CD4-positive, alpha-beta T cell (primary cell): ENCODE results near the gene CMIP. TPM values are rescaled to one million over a fixed set of nuclear protein-coding genes. Genes with fewer than 3 reads are reported as not detected.
"Not testable (repeated sequence)": the region's sequence is repeated elsewhere in the genome, so short reads cannot be mapped to it uniquely, and the experiment has no call there.

Experiments used
- ATAC-seq: fragments of 200-7000 bp; cut with Tn5 transposase; one replicate; pipeline ENCODE4 v1.10.0; 2022; ENCODE audit warnings: mild to moderate bottlenecking; ENCODE audit not compliant: poor library complexity
- CTCF ChIA-PET: fragments of 350-600 bp; sonication (Branson Sonifier 250); formaldehyde crosslinking; loops from one replicate; lab custom pipeline; 2021; ENCODE audit warnings: antibody characterized with exemption, inconsistent platforms; lab: Charles Lee
- POLR2A ChIA-PET: fragments of 350-600 bp; sonication (Branson Sonifier 250); formaldehyde crosslinking; loops from one replicate; lab custom pipeline; 2021; ENCODE audit warnings: antibody characterized with exemption, inconsistent platforms; lab: Charles Lee
- DNase-seq, 14 experiments: peaks; one replicate each; pipeline ENCODE4 v3.0.0-alpha.2; 2013 to 2020; ENCODE audit warnings: mixed read lengths in 2 of 14
- H3K27ac ChIP-seq, 2 donors: one replicate each; pipeline versions ENCODE4 v1.5.1 to v1.7.0; 2013; ENCODE audit warnings: low read length in 2 of 2, low read depth in 1 of 2, mild to moderate bottlenecking in 1 of 2
- H3K27me3 ChIP-seq, 2 experiments: 1 replicate in 1 of 2; 2 replicates in 1 of 2; pipeline versions ENCODE4 v1.6.1 to v1.7.0; 2013; ENCODE audit warnings: low read length in 2 of 2, control low read depth in 1 of 2, mild to moderate bottlenecking in 1 of 2, moderate library complexity in 1 of 2; ENCODE audit not compliant: insufficient read depth in 2 of 2, control insufficient read depth in 1 of 2
- H3K36me3 ChIP-seq: one replicate; pipeline ENCODE4 v1.6.1; 2013; ENCODE audit warnings: low read length, control low read depth; ENCODE audit not compliant: insufficient read depth
- H3K4me1 ChIP-seq: one replicate; pipeline ENCODE4 v1.6.1; 2013; ENCODE audit warnings: low read length, control low read depth; ENCODE audit not compliant: insufficient read depth
- H3K4me3 ChIP-seq: one replicate; pipeline ENCODE4 v1.5.1; 2013; ENCODE audit warnings: mild to moderate bottlenecking, low read length, moderate library complexity
- H3K9me3 ChIP-seq, 2 experiments: 1 replicate in 1 of 2; 2 replicates in 1 of 2; pipeline versions ENCODE4 v1.6.1 to v1.7.0; 2013; ENCODE audit warnings: low read length in 2 of 2, mild to moderate bottlenecking in 2 of 2, control low read depth in 1 of 2, moderate library complexity in 1 of 2; ENCODE audit not compliant: control insufficient read depth in 1 of 2, insufficient read depth in 1 of 2
- H3K27ac Mint-ChIP-seq: one replicate; pipeline ENCODE4 v1.8.0; 2020; ENCODE audit warnings: mixed read lengths
- H3K27me3 Mint-ChIP-seq: one replicate; pipeline ENCODE4 v1.8.0; 2021; ENCODE audit warnings: mixed read lengths
- H3K36me3 Mint-ChIP-seq: one replicate; pipeline ENCODE4 v1.8.0; 2021; ENCODE audit warnings: low read depth, mixed read lengths
- H3K4me1 Mint-ChIP-seq: one replicate; pipeline ENCODE4 v1.8.0; 2021; ENCODE audit warnings: low read depth, mixed read lengths
- H3K4me3 Mint-ChIP-seq: one replicate; pipeline ENCODE4 v1.8.0; 2020; ENCODE audit warnings: mild to moderate bottlenecking, mixed read lengths
- H3K9me3 Mint-ChIP-seq: one replicate; pipeline ENCODE4 v1.8.0; 2020; ENCODE audit warnings: mixed read lengths
- intact Hi-C, 2 experiments: fragments of 100-400 bp; cut with DNase I in 1 of 2; cut with micrococcal nuclease in 1 of 2; formaldehyde crosslinking; loops; one replicate each; pipeline versions ENCODE4 v1.15.1 to v1.9.0; 2023 to 2025; cut with DNase I, micrococcal nuclease
- total RNA-seq, 174 experiments: library from RNA in 2 of 174; stranded (reverse) in 2 of 174; gene quantifications; one replicate each; pipeline ENCODE4 v1.2.3 and lab custom pipeline; 2021 to 2026
- TF ChIP-seq, protein P1 (sequence below): fragments of 200-600 bp; IDR thresholded peaks from one replicate; pipeline ENCODE4 v1.8.0; 2022; ENCODE audit warnings: antibody characterized with exemption, mild to moderate bottlenecking

CMIP gene
- total RNA-seq, 2 experiments from 2014 or later = 33.5 to 35.3 TPM

- Mint-ChIP-seq H3K27ac (peak overlapping the region; percentile 81), H3K4me1 (peaks cover 71% of the 10 kb centered on the region), H3K36me3 (no peaks in the 10 kb centered on the region), H3K4me3 (no peak overlapping the region), H3K9me3 (no peaks in the 10 kb centered on the region), H3K27me3 (no peaks in the 10 kb centered on the region)
- no peaks in the 10 kb centered on the region for H3K9me3 ChIP-seq
- H3K36me3 ChIP-seq = peaks cover 4% of the 10 kb centered on the region
- DNase-seq (peak in 3 of 14 experiments; percentile 33 to 53 (median 43)), ATAC-seq (no peak)
- ChIA-PET CTCF (interaction anchor here (0.5 kb wide), 1 partner anchor 42 kb away, joined by 3 read pairs; no protein-coding TSS in a partner anchor), POLR2A (interaction anchor here (0.7 kb wide), 1 partner anchor 93 kb away, joined by 3 read pairs; no protein-coding TSS in a partner anchor)
- intact Hi-C loops = loop anchor here (2.0 to 5.0 kb wide), 2 partner anchors 77 to 81 kb away; partner anchors contain the start of gene CMIP (in 1 of the 2)
- no peak overlapping the region for H3K4me3 ChIP-seq
- TF ChIP-seq, protein P1, sequence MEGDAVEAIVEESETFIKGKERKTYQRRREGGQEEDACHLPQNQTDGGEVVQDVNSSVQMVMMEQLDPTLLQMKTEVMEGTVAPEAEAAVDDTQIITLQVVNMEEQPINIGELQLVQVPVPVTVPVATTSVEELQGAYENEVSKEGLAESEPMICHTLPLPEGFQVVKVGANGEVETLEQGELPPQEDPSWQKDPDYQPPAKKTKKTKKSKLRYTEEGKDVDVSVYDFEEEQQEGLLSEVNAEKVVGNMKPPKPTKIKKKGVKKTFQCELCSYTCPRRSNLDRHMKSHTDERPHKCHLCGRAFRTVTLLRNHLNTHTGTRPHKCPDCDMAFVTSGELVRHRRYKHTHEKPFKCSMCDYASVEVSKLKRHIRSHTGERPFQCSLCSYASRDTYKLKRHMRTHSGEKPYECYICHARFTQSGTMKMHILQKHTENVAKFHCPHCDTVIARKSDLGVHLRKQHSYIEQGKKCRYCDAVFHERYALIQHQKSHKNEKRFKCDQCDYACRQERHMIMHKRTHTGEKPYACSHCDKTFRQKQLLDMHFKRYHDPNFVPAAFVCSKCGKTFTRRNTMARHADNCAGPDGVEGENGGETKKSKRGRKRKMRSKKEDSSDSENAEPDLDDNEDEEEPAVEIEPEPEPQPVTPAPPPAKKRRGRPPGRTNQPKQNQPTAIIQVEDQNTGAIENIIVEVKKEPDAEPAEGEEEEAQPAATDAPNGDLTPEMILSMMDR = no peak
- H3K4me1 ChIP-seq = peaks cover 73% of the 10 kb centered on the region
- H3K27ac ChIP-seq = peak overlapping the region in 1 of 2 donors; percentile 57
- H3K27me3 ChIP-seq = no peaks in the 10 kb centered on the region
Observed at GRCh38 chr16:81523387-81524115, 78.9 kb downstream of the CMIP start.

DNA sequence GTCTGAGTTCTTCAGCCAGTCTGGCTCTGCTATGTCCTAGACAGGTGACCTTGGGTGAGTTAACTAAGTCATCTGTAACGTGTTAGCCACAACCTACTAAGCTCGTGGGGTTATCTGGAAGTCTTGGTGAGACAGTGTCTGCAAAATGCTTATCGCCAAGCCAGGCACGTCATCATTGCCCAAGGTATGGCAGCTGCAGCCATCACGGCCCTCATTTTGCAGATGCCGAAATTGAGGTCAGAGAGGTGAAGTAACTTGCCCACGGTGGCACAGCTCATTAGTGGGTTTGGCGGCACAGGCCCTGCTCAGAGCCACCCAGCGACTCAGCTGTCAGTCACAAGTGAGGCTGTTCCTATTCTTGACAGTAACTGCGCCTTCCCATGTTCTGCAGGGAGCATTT is 79.8 kb downstream of the CMIP start:
- Histone ChIP-seq H3K27me3 (no peaks in the 10 kb centered on the region), H3K4me1 (peaks cover 68% of the 10 kb centered on the region), H3K9me3 (no peaks in the 10 kb centered on the region), H3K36me3 (peaks cover 4% of the 10 kb centered on the region), H3K4me3 (no peak overlapping the region), H3K27ac (peak overlapping the region in 1 of 2 donors; percentile 57)
- H3K9me3 Mint-ChIP-seq = no peaks in the 10 kb centered on the region
- H3K4me3 Mint-ChIP-seq = no peak overlapping the region
- peaks cover 75% of the 10 kb centered on the region for H3K4me1 Mint-ChIP-seq
- no peaks in the 10 kb centered on the region for H3K36me3 Mint-ChIP-seq
- POLR2A ChIA-PET = interaction anchor here (0.7 kb wide), 1 partner anchor 92 kb away, joined by 3 read pairs; no protein-coding TSS in a partner anchor
- CTCF ChIA-PET = no interaction called here
- DNase-seq (peak in 10 of 14 experiments; percentile 7 to 88 (median 40)), ATAC-seq (peak; percentile 46)
- H3K27me3 Mint-ChIP-seq = no peaks in the 10 kb centered on the region
- intact Hi-C loops = loop anchor here in 1 of 2 experiments (5.0 kb wide), 1 partner anchor 82 kb away; the partner anchor contains the start of gene CMIP
- TF ChIP-seq, protein P1 = no peak
- H3K27ac Mint-ChIP-seq = peak overlapping the region; percentile 77

GRCh38 chr16:81524885-81525284 is 80.3 kb downstream of the CMIP start:
- CTCF ChIA-PET, H3K36me3 ChIP-seq, H3K9me3 ChIP-seq, DNase-seq, H3K36me3 Mint-ChIP-seq, POLR2A ChIA-PET, H3K27me3 Mint-ChIP-seq, H3K4me3 ChIP-seq, H3K27me3 ChIP-seq, H3K9me3 Mint-ChIP-seq, ATAC-seq, H3K4me3 Mint-ChIP-seq: not testable (repeated sequence)
- H3K27ac ChIP-seq = peak overlapping the region in 1 of 2 donors; percentile 52
- intact Hi-C loops = loop anchor here in 1 of 2 experiments (5.0 kb wide), 1 partner anchor 83 kb away; the partner anchor contains the start of gene CMIP
- peak overlapping the region; percentile 77 for H3K27ac Mint-ChIP-seq
- H3K4me1 ChIP-seq = peaks cover 63% of the 10 kb centered on the region
- peaks cover 71% of the 10 kb centered on the region for H3K4me1 Mint-ChIP-seq
